Parathyroid adenoma (tissue), 2 donors: ENCODE data around the gene PTAR1.

Experiments used
- H2AFZ ChIP-seq: fragments of 300-600 bp; sonication (generic); one replicate; pipeline ENCODE4 v1.7.0; 2017; ENCODE audit warnings: antibody characterized with exemption, mild to moderate bottlenecking
- H3K27ac ChIP-seq: fragments of 300-600 bp; sonication (generic); one replicate; pipeline ENCODE4 v1.7.0; 2017
- H3K27me3 ChIP-seq: fragments of 300-600 bp; sonication (generic); one replicate; pipeline ENCODE4 v1.7.0; 2017; ENCODE audit warnings: low read length; ENCODE audit not compliant: control insufficient read depth, insufficient read depth
- H3K36me3 ChIP-seq: fragments of 300-600 bp; sonication (generic); one replicate; pipeline ENCODE4 v1.7.0; 2017; ENCODE audit warnings: low read length; ENCODE audit not compliant: control insufficient read depth, insufficient read depth
- H3K4me1 ChIP-seq: fragments of 300-600 bp; sonication (generic); one replicate; pipeline ENCODE4 v1.7.0; 2017; ENCODE audit warnings: control low read depth
- H3K4me2 ChIP-seq: fragments of 300-600 bp; sonication (generic); one replicate; pipeline ENCODE4 v1.7.0; 2017; ENCODE audit warnings: low read length
- H3K4me3 ChIP-seq: fragments of 300-600 bp; sonication (generic); one replicate; pipeline ENCODE4 v1.7.0; 2017; ENCODE audit warnings: low read depth, low read length
- H3K79me2 ChIP-seq: fragments of 300-600 bp; sonication (generic); one replicate; pipeline ENCODE4 v1.7.0; 2017; ENCODE audit warnings: control low read depth
- H3K9ac ChIP-seq: fragments of 300-600 bp; sonication (generic); one replicate; pipeline ENCODE4 v1.7.0; 2017; ENCODE audit warnings: mild to moderate bottlenecking
- H3K9me3 ChIP-seq: fragments of 300-600 bp; sonication (generic); one replicate; pipeline ENCODE4 v1.7.0; 2017; ENCODE audit warnings: low read length; ENCODE audit not compliant: control insufficient read depth
- CTCF ChIP-seq: fragments of 300-600 bp; sonication (generic); IDR thresholded peaks from one replicate; pipeline ENCODE4 v1.7.0; 2017; ENCODE audit warnings: antibody characterized with exemption, mild to moderate bottlenecking
- donor health status: primary hyperparathyroidism.

PTAR1 gene

GRCh38 chr9:69731348-69731747 lies 28.5 kb downstream of the PTAR1 start:
- Histone ChIP-seq H3K4me3 (no peak overlapping the region), H3K4me2 (no peak overlapping the region), H3K79me2 (no peaks in the 10 kb centered on the region), H3K27me3 (no peaks in the 10 kb centered on the region), H3K36me3 (no peaks in the 10 kb centered on the region), H3K9me3 (no peaks in the 10 kb centered on the region), H3K4me1 (no peaks in the 10 kb centered on the region), H3K9ac (no peak overlapping the region), H2AFZ (no peak overlapping the region), H3K27ac (no peak overlapping the region)
- no peak for TF ChIP-seq CTCF

GRCh38 chr9:69719983-69720382 lies 39.8 kb downstream of the PTAR1 start:
- H3K36me3 ChIP-seq = no peaks in the 10 kb centered on the region
- no peak overlapping the region for H3K4me2 ChIP-seq
- TF ChIP-seq CTCF = no peak
- H3K79me2 ChIP-seq = no peaks in the 10 kb centered on the region
- no peak overlapping the region for H3K4me3 ChIP-seq
- no peaks in the 10 kb centered on the region for H3K9me3 ChIP-seq
- H3K27me3 ChIP-seq = no peaks in the 10 kb centered on the region
- H3K9ac ChIP-seq = no peak overlapping the region
- no peak overlapping the region for H2AFZ ChIP-seq
- no peak overlapping the region for H3K27ac ChIP-seq
- no peaks in the 10 kb centered on the region for H3K4me1 ChIP-seq

- no peaks in the 10 kb centered on the region for H3K27me3 ChIP-seq
- no peak overlapping the region for H3K9ac ChIP-seq
- H3K9me3 ChIP-seq = no peaks in the 10 kb centered on the region
- TF ChIP-seq CTCF = no peak
- no peak overlapping the region for H3K4me3 ChIP-seq
- no peak overlapping the region for H3K4me2 ChIP-seq
- H3K36me3 ChIP-seq = no peaks in the 10 kb centered on the region
- H3K4me1 ChIP-seq = no peaks in the 10 kb centered on the region
- H3K79me2 ChIP-seq = no peaks in the 10 kb centered on the region
- H3K27ac ChIP-seq = no peak overlapping the region
- no peak overlapping the region for H2AFZ ChIP-seq
These were observed 40.4 kb downstream of the PTAR1 start for GRCh38 chr9:69719367-69719766.

GRCh38 chr9:69718218-69718617 lies 41.6 kb downstream of the PTAR1 start:
- Histone ChIP-seq H3K9ac (no peak overlapping the region), H3K36me3 (no peaks in the 10 kb centered on the region)

More at GRCh38 chr9:69718218-69718617, 41.6 kb downstream of the PTAR1 start:
- no peaks in the 10 kb centered on the region for H3K4me1 ChIP-seq
- no peak overlapping the region for H3K27ac ChIP-seq
- H2AFZ ChIP-seq = no peak overlapping the region
- no peak overlapping the region for H3K4me2 ChIP-seq
- no peaks in the 10 kb centered on the region for H3K27me3 ChIP-seq
- H3K4me3 ChIP-seq = no peak overlapping the region
- H3K79me2 ChIP-seq = no peaks in the 10 kb centered on the region
- no peaks in the 10 kb centered on the region for H3K9me3 ChIP-seq
- no peak for TF ChIP-seq CTCF
